GDM1 (cell line): ENCODE results near the gene MIOX.

Experiments used
- DNase-seq: peaks from one replicate; lab custom pipeline; 2025; lab: John Stamatoyannopoulos, UW

MIOX gene

GRCh38 chr22:50455201-50455600 is 31.5 kb upstream of the MIOX start:
- DNase-seq: no peak

DNA sequence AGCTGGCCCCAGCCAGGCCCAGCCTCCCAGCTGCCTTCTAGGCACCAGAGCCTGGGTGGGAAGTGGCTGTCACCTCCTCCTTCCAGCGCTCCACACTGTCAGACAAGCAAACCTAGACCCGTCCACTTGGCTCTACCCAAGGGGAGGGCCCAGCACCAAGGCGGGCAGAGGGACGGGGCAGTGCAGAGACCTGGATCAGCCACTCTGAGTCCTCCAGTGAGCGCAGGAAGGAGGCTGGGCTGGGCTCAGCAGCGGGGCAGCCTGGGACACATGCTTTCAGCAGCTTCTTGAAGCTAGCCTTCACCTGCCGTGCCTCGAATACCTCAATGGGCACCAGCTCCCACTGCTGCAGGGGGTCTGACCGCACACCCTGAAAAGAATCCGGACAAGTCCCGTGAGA is 30.6 kb upstream of the MIOX start:
- DNase-seq: no peak

DNA sequence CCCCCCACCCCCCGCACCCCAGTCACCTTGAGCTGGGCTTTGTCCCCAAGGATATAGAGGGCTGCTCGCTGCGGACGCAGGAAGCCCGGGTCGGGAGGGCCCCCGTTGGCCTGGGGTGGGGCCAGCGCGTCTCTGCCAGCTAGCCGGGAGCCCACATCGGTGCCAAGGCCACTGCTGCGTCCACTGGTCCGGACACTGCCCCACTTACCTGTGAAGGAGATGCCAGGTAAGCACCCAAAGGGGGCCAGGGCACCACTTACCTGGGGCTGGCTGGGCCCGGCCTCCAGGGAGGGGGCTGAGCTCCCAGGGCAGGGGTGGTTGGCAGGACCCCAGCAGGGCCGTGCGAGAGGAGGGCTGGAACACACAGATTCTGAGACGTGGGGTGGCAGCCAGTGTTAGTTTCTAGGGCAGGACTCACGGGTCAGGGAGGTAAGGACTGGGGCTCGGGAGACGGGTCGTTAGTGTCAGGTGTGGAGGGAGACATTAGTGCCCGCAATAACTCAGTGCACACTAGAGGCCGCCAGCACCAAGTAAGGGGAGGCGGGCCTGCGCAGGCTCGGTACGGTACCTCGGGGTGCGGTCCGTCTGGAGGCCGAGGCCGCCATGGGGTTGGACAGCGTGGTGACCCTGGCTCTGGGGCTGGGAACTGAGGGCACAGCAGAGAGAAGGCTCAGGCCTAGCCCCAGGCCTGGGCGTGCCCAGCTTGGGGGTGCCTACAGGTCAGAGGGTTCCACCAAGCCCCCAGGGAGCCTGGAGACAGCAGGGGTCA is 30.0 kb upstream of the MIOX start:
- DNase-seq: no peak

DNA sequence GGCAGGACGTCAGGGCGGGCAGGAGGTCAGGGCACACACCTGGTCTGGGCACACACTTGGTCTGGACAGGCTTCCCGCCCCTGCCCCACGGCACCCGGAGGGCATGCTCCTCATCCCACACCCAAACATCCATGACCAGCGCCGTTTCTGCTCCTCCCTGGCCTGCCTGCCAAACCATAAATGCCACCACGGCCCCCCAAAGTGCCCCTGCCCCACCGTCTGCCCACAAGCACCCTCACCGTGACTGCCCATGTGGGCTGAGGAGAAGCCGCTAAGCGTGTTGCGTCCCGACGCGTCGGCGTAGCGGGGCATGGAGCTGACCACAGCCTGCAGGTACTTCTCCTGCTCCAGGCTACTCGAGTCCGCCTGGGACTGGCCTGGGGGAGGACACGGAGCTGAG is 27.6 kb upstream of the MIOX start:
- DNase-seq: no peak

- no peak for DNase-seq
These were observed 27.0 kb upstream of the MIOX start for GRCh38 chr22:50459496-50460140.

DNA sequence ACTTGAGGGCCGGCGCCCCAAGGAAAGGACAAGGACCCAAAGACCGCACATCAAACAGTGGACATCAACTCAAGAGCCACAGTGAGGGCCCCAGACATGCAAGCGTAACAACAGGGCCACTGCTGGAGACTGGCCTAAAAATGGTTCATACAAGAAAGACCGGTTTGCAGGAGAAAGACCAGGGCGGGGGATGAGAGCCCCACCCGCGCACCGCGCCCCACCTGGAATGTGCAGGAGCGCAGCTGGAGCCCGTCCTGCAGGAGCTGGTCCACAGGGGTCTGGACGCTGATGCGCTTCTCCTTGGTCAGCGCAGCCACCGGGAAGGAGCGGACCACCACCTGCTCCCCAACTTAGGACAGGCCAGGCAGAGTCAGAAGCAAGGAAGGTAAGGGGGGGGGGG is 25.7 kb upstream of the MIOX start:
- DNase-seq: no peak

GRCh38 chr22:50461536-50461935 is 25.1 kb upstream of the MIOX start:
- DNase-seq: no peak

GRCh38 chr22:50461979-50462540 is 24.6 kb upstream of the MIOX start:
- no peak for DNase-seq

GRCh38 chr22:50463188-50463900 is 23.3 kb upstream of the MIOX start:
- DNase-seq: no peak

GRCh38 chr22:50464451-50464850 is 22.2 kb upstream of the MIOX start:
- no peak for DNase-seq

DNA sequence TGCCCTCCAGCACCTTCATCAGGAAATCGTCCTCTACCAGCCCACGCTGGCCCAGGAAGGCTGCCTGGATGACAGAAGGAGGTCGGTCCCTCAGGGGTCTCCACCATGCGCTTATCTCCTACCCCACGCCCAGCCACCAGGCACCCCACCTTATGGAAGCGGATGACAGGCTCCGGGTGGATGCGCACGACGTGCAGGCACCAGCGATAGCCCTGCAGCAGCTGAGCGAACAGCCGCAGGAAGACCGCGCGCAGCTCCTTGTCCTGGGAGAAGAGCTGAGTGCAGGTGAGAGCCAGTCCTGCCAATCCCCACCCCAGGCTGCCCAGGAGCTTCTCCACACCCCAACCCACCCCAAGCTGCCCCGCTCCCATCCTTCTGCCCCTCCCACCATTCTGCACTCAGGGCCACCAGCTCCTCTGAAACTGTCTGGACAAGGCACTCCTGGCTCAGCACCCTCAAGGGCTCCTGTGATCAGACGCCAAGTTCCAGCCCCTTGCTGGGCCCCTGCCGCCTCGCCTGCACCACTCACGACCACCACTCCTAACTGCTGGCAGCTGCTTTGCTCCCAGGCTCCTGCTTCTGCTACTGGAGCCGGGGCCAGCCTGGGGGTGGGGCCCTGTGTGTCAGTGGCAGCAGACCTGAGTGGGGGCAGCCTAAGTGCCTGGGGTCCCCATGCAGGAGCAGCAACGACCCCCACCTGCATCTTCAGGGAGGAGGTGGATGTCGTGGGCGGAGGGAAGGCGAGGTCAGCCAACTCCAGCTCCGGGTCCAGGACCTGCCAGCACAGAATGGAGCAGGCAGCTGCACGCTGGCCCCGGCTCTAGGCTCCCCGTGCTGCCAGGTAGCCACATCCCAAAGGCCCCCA is 21.4 kb upstream of the MIOX start:
- DNase-seq: no peak

DNA sequence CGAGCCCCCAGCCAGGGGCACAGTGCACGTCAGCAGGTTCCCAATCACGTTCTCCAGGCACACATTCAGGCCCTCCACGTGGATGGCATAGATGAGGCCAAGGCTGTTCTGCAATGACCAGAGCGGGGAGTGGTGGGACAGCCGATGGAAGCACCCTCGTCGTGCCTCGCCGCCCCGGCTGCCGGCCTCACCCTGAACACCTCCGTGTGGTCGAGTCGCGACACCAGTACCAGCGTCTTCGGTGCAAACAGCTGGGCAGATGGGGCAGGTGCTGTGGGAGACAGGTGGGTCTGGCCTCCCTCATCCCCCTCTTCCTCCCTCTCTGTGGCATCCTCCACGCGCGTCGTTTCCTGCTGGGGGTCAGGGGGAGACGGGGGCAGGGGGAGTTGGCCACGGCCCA is 19.3 kb upstream of the MIOX start:
- no peak for DNase-seq

- no peak for DNase-seq
These were observed 18.8 kb upstream of the MIOX start for GRCh38 chr22:50467773-50468440.

DNA sequence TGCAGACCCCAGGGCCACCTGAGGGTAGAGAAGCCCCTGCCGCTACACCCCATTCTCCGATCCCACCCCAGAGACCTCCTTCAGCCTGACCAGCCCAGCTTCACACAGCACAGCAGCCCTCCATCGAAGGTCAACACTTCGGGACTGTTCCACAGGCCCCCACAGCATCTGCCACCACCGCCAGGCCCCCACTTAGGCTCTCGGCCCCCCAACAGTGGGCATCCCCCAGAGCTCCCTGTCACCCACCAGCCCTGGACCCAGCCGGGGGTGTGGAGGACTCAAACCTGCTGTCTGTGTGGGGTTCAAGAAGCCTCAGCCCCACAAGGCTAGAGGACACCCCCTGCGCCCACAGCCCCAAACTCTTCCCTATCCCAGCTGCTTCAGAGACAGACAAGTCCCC is 18.0 kb upstream of the MIOX start:
- no peak for DNase-seq

DNA sequence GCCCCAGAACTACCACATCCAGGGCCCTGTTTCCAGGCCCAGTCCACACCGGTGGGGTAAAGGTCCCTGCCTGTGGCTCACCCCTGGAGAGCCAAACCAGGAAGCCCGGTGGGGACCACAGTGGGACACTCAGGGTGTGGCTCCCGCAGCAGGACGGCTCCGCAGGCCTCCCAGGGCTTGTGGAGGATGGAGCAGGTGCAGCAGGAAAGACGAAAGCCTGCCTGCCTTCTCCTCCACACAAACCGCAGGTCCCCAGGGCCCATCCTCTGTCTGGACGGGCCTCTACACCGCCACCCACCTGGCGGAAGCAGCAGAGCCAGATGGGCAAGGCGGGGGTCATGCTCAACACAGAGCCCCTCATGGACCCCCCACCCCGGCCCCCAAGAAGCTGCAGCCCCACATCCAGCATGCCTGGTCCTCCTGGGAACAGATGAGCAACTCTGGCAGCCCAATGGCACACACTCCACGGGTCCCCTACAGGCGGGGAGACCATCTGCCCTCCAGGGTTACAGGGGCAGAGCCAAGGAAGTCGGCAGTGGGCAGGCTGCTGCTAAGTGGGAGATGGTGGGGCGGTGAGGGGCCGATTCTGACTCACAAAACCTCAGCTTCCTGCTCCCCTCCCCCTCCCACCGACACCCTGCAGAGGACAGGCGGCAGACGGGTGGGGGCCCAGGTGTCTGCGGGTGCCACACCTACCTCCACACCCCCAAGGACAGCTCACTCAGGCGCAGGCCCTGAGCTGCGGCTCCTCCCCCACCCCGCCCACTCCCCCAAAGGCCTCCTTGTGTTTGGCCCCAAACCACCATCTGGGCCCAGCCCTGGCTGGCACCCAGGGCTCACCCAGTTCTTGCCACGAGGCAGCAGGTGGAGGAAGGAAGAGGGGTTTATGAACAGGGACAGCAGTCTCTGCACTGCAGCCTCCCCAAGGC is 17.0 kb upstream of the MIOX start:
- DNase-seq: peak; percentile 70

GRCh38 chr22:50470491-50470890 is 16.2 kb upstream of the MIOX start:
- DNase-seq: no peak

- DNase-seq: no peak
These were observed 15.3 kb upstream of the MIOX start for GRCh38 chr22:50471197-50471847.

- no peak for DNase-seq
These were observed 14.7 kb upstream of the MIOX start for GRCh38 chr22:50471962-50472361.

- peak; percentile 8 for DNase-seq
These were observed 13.6 kb upstream of the MIOX start for GRCh38 chr22:50473088-50473487.
